ENCODE data around the gene F10. TPM values are rescaled to one million over a fixed set of nuclear protein-coding genes. Genes with fewer than 3 reads are reported as not detected.

The F10 gene
- total and polyA plus RNA-seq, 2 experiments from 2014 or later = 0.76 to 1.6 TPM

GRCh38 chr13:113155201-113155600 is 32.6 kb downstream of the F10 start:
- Histone ChIP-seq H3K27ac (ENCODE audit: low read depth) (no peak overlapping the region), H3K4me2 (peak overlapping the region; percentile 76; the same call in 1 of the 2 replicates), H3K4me3 (no peak overlapping the region), H3K9me2 (ENCODE audit: insufficient read depth) (no peaks in the 10 kb centered on the region), H3K79me2 (replicated peaks; ENCODE audit: insufficient read depth) (no peaks in the 10 kb centered on the region), H3K4me1 (ENCODE audit: insufficient read depth) (peaks cover 16% of the 10 kb centered on the region; the same call in 1 of the 2 replicates), H4K20me1 (replicated peaks; ENCODE audit: insufficient read depth) (no peaks in the 10 kb centered on the region), H2AFZ (peak overlapping the region; percentile 88; the same call in 1 of the 2 replicates), H3K36me3 (ENCODE audit: insufficient read depth) (no peaks in the 10 kb centered on the region), H3F3A (replicated peaks; ENCODE audit: low read depth) (peaks cover 17% of the 10 kb centered on the region), H3K27me3 (ENCODE audit: insufficient read depth) (peaks cover 22% of the 10 kb centered on the region)
- H3K4me1 Mint-ChIP-seq = peaks cover 39% of the 10 kb centered on the region
- TF ChIP-seq REST (IDR thresholded peaks at IDR 0.05; ENCODE audit: unreplicated experiment) = no peak
- peak in 1 of 2 experiments; percentile 17; a peak in 2 of 4 replicates for TF ChIP-seq CTCF (conservative IDR thresholded peaks at IDR 0.05; ENCODE audit: low read depth in 2 of 2)
- peak overlapping the region; percentile 53; the same call in 1 of the 3 replicates for H3K4me3 Mint-ChIP-seq
- peaks cover 3% of the 10 kb centered on the region; the same call in 1 of the 3 replicates for H3K9me3 Mint-ChIP-seq
- no peaks in the 10 kb centered on the region; the same call in 2 of the 3 replicates for H3K36me3 Mint-ChIP-seq (ENCODE audit: low read depth)
- ATAC-seq = no peak
- DNase-seq (ENCODE audit: low spot score) = no peak
- H3K27ac Mint-ChIP-seq = peak overlapping the region; percentile 55; the same call in 1 of the 2 replicates
- peaks cover 29% of the 10 kb centered on the region for H3K27me3 Mint-ChIP-seq (ENCODE audit: insufficient read depth, low read depth, poor library complexity)

- Histone ChIP-seq H3K27ac (ENCODE audit: low read depth) (no peak overlapping the region), H3K4me3 (no peak overlapping the region), H3K9me2 (ENCODE audit: insufficient read depth) (no peaks in the 10 kb centered on the region), H3F3A (replicated peaks; ENCODE audit: low read depth) (peaks cover 17% of the 10 kb centered on the region), H4K20me1 (replicated peaks; ENCODE audit: insufficient read depth) (no peaks in the 10 kb centered on the region), H3K4me2 (no peak overlapping the region), H3K27me3 (ENCODE audit: insufficient read depth) (peaks cover 22% of the 10 kb centered on the region), H3K79me2 (replicated peaks; ENCODE audit: insufficient read depth) (no peaks in the 10 kb centered on the region), H3K36me3 (ENCODE audit: insufficient read depth) (no peaks in the 10 kb centered on the region), H3K4me1 (ENCODE audit: insufficient read depth) (peaks cover 16% of the 10 kb centered on the region; the same call in 1 of the 2 replicates), H2AFZ (no peak overlapping the region)
- DNase-seq (ENCODE audit: low spot score) (no peak), ATAC-seq (no peak)
- peaks cover 3% of the 10 kb centered on the region; the same call in 1 of the 3 replicates for H3K9me3 Mint-ChIP-seq
- H3K36me3 Mint-ChIP-seq (ENCODE audit: low read depth) = no peaks in the 10 kb centered on the region; the same call in 2 of the 3 replicates
- no peak overlapping the region for H3K27ac Mint-ChIP-seq
- H3K4me3 Mint-ChIP-seq = no peak overlapping the region
- H3K4me1 Mint-ChIP-seq = peaks cover 40% of the 10 kb centered on the region
- H3K27me3 Mint-ChIP-seq (ENCODE audit: insufficient read depth, low read depth, poor library complexity) = peaks cover 28% of the 10 kb centered on the region
- TF ChIP-seq REST (IDR thresholded peaks at IDR 0.05; ENCODE audit: unreplicated experiment) (no peak), ZNF331 (CRISPR knock-in tag; IDR thresholded peaks at IDR 0.05; ENCODE audit: low read depth) (no peak), CREB1 (CRISPR knock-in tag; IDR thresholded peaks at IDR 0.05; ENCODE audit: low read depth) (no peak), NANOG (IDR thresholded peaks at IDR 0.05; ENCODE audit: borderline replicate concordance) (no peak), EZH2phosphoT487 (IDR thresholded peaks at IDR 0.05; ENCODE audit: unreplicated experiment) (no peak), CTCF (conservative IDR thresholded peaks at IDR 0.05; ENCODE audit: low read depth in 2 of 2) (peak in 1 of 2 experiments; percentile 29; a peak in 2 of 4 replicates), JUNB (IDR thresholded peaks at IDR 0.05; ENCODE audit: unreplicated experiment) (no peak)
Measured at GRCh38 chr13:113155982-113156655, 33.5 kb downstream of the F10 start.

Measured in GM23338 (cell line).